B cell (primary cell): ENCODE results near the gene RTTN. TPM values are rescaled to one million over a fixed set of nuclear protein-coding genes. Genes with fewer than 3 reads are reported as not detected.
"Not testable (repeated sequence)": the region's sequence is repeated elsewhere in the genome, so short reads cannot be mapped to it uniquely, and the experiment has no call there.

Experiments used
- ATAC-seq: fragments of 200-7000 bp; cut with Tn5 transposase; one replicate; pipeline ENCODE4 v1.10.0; 2021; ENCODE audit warnings: low read depth, mild to moderate bottlenecking, moderate number of reproducible peaks, moderate library complexity
- CTCF ChIA-PET: fragments of 350-600 bp; sonication (Branson Sonifier 250); formaldehyde crosslinking; loops from one replicate; lab custom pipeline; 2021; ENCODE audit warnings: antibody characterized with exemption, inconsistent platforms; lab: Charles Lee
- POLR2A ChIA-PET: fragments of 350-600 bp; sonication (Branson Sonifier 250); formaldehyde crosslinking; loops from one replicate; lab custom pipeline; 2021; ENCODE audit warnings: antibody characterized with exemption; lab: Charles Lee
- DNase-seq: peaks from one replicate; pipeline ENCODE4 v3.0.0; 2013
- H2AFZ ChIP-seq: 2 replicates; pipeline ENCODE4 v1.6.1; 2012; ENCODE audit warnings: mild to moderate bottlenecking, low read depth, low read length; ENCODE audit not compliant: insufficient read depth, poor library complexity, severe bottlenecking
- H3K27ac ChIP-seq, 2 donors: 1 replicate in 1 of 2; 2 replicates in 1 of 2; pipeline ENCODE4 v1.5.1; 2012 to 2013; ENCODE audit warnings: low read length in 2 of 2, mild to moderate bottlenecking in 2 of 2, moderate library complexity in 1 of 2
- H3K27me3 ChIP-seq, 4 experiments: fragments of 200-600 bp in 1 of 4; sonication (generic) in 1 of 4; replicated peaks in 1 of 4; 1 replicate in 2 of 4; 2 replicates in 2 of 4; pipeline versions ENCODE4 v1.6.1 to v1.7.0; 2013 to 2016; ENCODE audit warnings: low read length in 3 of 4, mild to moderate bottlenecking in 2 of 4, mixed read lengths in 1 of 4, moderate library complexity in 1 of 4; ENCODE audit not compliant: insufficient read depth in 4 of 4, control insufficient read depth in 3 of 4; ENCODE audit errors: control extremely low read depth in 1 of 4
- H3K36me3 ChIP-seq, 2 experiments: replicated peaks in 1 of 2; 1 replicate in 1 of 2; 2 replicates in 1 of 2; pipeline versions ENCODE4 v1.6.1 to v1.7.1; 2013; ENCODE audit warnings: low read length in 1 of 2; ENCODE audit not compliant: insufficient read depth in 2 of 2, control insufficient read depth in 1 of 2; ENCODE audit errors: control extremely low read depth in 1 of 2, extremely low read depth in 1 of 2
- H3K4me1 ChIP-seq, 2 donors: fragments of 200-600 bp in 1 of 2; sonication (generic) in 1 of 2; 1 replicate in 1 of 2; 2 replicates in 1 of 2; pipeline versions ENCODE4 v1.5.1 to v1.6.1; 2013 to 2017; ENCODE audit warnings: low read length in 2 of 2; ENCODE audit not compliant: control insufficient read depth in 2 of 2, insufficient read depth in 2 of 2
- H3K4me2 ChIP-seq: replicated peaks from 2 replicates; pipeline ENCODE3; 2012; ENCODE audit warnings: mild to moderate bottlenecking, low read depth, low read length; ENCODE audit not compliant: poor library complexity, severe bottlenecking
- H3K4me3 ChIP-seq, 5 experiments: fragments of 200-600 bp in 1 of 5; sonication (generic) in 1 of 5; 1 replicate in 3 of 5; 2 replicates in 2 of 5; pipeline versions ENCODE4 v1.5.1 to v1.7.0; 2011 to 2016; ENCODE audit warnings: low read length in 4 of 5, mild to moderate bottlenecking in 4 of 5, low read depth in 2 of 5, control low read depth in 1 of 5, moderate library complexity in 1 of 5; ENCODE audit not compliant: insufficient read depth in 1 of 5; ENCODE audit errors: control extremely low read depth in 1 of 5, extremely low read depth in 1 of 5
- H3K79me2 ChIP-seq: fragments of 200-600 bp; sonication (generic); one replicate; pipeline ENCODE4 v1.6.0; 2016; ENCODE audit warnings: low read length; ENCODE audit not compliant: control insufficient read depth, insufficient read depth
- H3K9ac ChIP-seq: fragments of 200-600 bp; sonication (generic); 2 replicates; pipeline ENCODE4 v1.6.1; 2017; ENCODE audit warnings: mild to moderate bottlenecking, low read length, moderate library complexity
- H3K9me3 ChIP-seq, 3 donors: one replicate each; pipeline versions ENCODE4 v1.6.1 to v1.7.1; 2013; ENCODE audit warnings: low read length in 2 of 3; ENCODE audit not compliant: control insufficient read depth in 2 of 3, insufficient read depth in 1 of 3; ENCODE audit errors: control extremely low read depth in 1 of 3
- H4K20me1 ChIP-seq: 2 replicates; pipeline ENCODE4 v1.6.0; 2012; ENCODE audit warnings: mild to moderate bottlenecking, low read length; ENCODE audit not compliant: insufficient read depth, control insufficient read depth, poor library complexity, severe bottlenecking
- H3K27ac Mint-ChIP-seq: one replicate; pipeline ENCODE4 v1.8.0; 2021; ENCODE audit warnings: mixed read lengths
- H3K27me3 Mint-ChIP-seq: one replicate; pipeline ENCODE4 v1.8.0; 2021; ENCODE audit warnings: mixed read lengths
- H3K4me1 Mint-ChIP-seq: one replicate; pipeline ENCODE4 v1.8.0; 2021; ENCODE audit warnings: mixed read lengths
- H3K4me3 Mint-ChIP-seq: one replicate; pipeline ENCODE4 v1.8.0; 2021; ENCODE audit warnings: mixed read lengths
- H3K9me3 Mint-ChIP-seq: one replicate; pipeline ENCODE4 v1.8.0; 2022; ENCODE audit warnings: mixed read lengths; ENCODE audit not compliant: insufficient read depth
- EZH2 ChIP-seq: IDR thresholded peaks from 2 replicates; pipeline ENCODE4 v1.6.1; 2012; ENCODE audit warnings: borderline replicate concordance, low read depth, mild to moderate bottlenecking, moderate library complexity, low read length; ENCODE audit not compliant: insufficient read depth, poor library complexity, severe bottlenecking
- WGBS: methylation state at CpG from one replicate; pipeline ENCODE4 v1.1.5; 2013; ENCODE audit warnings: missing lambda C conversion rate; ENCODE audit not compliant: insufficient coverage; 5-methylcytosine and 5-hydroxymethylcytosine counted together
- intact Hi-C: fragments of 100-400 bp; cut with micrococcal nuclease; formaldehyde crosslinking; loops from one replicate; pipeline ENCODE4 v1.10.0; 2022
- polyA plus RNA-seq: library from polyadenylated mRNA; depleted of rRNA; stranded (reverse); fragments of >200 nt; gene quantifications from 2 replicates; pipeline ENCODE4 v1.2.3, GENCODE V29; 2012
- total RNA-seq, 2 donors: library from RNA; stranded (reverse); fragments of 120-200 nt in 1 of 2; gene quantifications; 1 replicate in 1 of 2; 2 replicates in 1 of 2; pipeline versions ENCODE4 v1.2.3 to v1.2.4, GENCODE V29; 2013 to 2022
- TF ChIP-seq, protein P1 (sequence below): fragments of 200-600 bp; IDR thresholded peaks from one replicate; pipeline ENCODE4 v1.8.0; 2022; ENCODE audit warnings: antibody characterized with exemption, mild to moderate bottlenecking

RTTN gene
- total and polyA plus RNA-seq, 2 donors (not counting 1 experiment from before 2014, with no cell fraction given) = 10.0 to 41.2 TPM

DNA sequence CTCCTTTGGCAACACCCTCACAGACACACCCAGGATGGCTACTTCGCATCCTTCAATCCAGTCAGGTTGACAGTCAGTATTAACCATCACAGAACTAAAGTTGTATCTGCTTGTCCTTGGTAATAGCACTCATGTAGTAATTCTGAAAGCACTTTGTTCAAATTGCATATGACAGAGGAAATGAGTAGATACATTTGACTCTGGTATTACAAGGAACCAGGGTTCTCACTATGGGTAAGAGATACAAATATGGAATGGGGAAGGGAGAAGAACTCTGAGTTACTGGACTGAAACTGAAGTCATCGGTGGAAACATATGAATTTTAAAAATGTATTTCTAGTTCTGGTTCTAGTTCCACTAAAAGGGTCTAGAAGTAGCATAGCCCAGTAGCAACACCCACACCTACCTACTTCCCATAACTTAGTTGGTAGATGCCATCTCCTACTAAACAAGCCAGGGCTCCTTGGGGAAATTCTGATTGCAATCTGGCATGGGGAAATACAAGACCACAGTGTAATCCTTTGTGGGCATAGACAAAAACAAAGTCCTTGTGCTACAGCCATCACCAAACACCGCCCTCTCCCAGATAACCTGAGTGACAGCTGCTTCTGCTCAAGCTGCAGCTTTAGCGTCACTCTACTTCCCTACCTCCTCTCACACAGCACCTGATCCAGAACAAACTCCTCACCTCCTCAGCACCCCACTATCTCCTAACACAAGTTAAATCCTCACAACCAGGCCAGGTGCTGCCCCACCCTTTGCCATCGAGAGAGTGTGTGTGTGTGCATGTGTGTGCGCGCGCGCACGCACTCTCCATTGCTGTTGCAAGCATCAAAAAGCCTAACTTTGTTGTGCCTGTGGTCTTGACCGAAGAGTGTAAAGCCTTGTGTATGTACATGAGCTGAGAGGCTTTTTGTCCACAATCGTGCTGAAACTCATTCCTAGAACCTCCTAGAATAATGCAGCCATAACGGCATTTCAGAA, 226.5 kb downstream of the RTTN start:
- 94% methylated on average over 8 of the region's 13 CpGs for WGBS
- Histone ChIP-seq H3K9me3 (peaks cover 0 to 6% (median 3%) of the 10 kb centered on the region in 3 donors), H3K4me2 (no peak overlapping the region), H3K4me3 (no peak overlapping the region), H3K79me2 (no peaks in the 10 kb centered on the region), H3K36me3 (no peaks in the 10 kb centered on the region), H3K27ac (no peak overlapping the region), H3K27me3 (no peaks in the 10 kb centered on the region), H3K9ac (no peak overlapping the region), H2AFZ (no peak overlapping the region), H4K20me1 (no peaks in the 10 kb centered on the region), H3K4me1 (no peaks in the 10 kb centered on the region)
- Mint-ChIP-seq H3K4me1 (peaks cover 3% of the 10 kb centered on the region), H3K4me3 (no peak overlapping the region), H3K9me3 (peaks cover 13% of the 10 kb centered on the region), H3K27me3 (no peaks in the 10 kb centered on the region), H3K27ac (no peak overlapping the region)
- ChIA-PET CTCF (no interaction called here), POLR2A (no interaction called here)
- no peak for DNase-seq
- ATAC-seq = no peak
- TF ChIP-seq, protein P1, sequence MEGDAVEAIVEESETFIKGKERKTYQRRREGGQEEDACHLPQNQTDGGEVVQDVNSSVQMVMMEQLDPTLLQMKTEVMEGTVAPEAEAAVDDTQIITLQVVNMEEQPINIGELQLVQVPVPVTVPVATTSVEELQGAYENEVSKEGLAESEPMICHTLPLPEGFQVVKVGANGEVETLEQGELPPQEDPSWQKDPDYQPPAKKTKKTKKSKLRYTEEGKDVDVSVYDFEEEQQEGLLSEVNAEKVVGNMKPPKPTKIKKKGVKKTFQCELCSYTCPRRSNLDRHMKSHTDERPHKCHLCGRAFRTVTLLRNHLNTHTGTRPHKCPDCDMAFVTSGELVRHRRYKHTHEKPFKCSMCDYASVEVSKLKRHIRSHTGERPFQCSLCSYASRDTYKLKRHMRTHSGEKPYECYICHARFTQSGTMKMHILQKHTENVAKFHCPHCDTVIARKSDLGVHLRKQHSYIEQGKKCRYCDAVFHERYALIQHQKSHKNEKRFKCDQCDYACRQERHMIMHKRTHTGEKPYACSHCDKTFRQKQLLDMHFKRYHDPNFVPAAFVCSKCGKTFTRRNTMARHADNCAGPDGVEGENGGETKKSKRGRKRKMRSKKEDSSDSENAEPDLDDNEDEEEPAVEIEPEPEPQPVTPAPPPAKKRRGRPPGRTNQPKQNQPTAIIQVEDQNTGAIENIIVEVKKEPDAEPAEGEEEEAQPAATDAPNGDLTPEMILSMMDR = no peak
- TF ChIP-seq EZH2 = no peak
- intact Hi-C loops = no loop called here

DNA sequence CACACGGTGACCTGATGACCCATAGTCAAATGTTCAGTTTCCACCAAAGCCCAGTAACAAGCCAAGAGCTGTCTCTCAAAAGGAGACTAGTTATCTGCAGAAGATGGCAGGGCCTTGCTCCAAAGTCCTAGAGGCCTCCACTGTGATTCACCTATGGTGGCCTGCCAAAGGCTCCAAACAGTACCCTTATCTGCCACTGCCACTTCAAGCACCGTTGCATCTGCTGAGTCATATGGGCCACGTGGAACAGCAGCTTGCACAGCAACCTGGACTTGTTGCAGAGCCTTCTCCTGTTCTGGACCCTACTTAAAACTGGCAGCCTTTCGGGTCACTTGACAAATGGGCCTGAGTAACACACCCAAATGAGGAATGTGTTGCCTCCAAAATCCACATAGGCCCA, 230.2 kb downstream of the RTTN start:
- H3K27me3 ChIP-seq, H3K4me2 ChIP-seq, H3K9me3 ChIP-seq, DNase-seq, H3K36me3 ChIP-seq, H3K4me3 Mint-ChIP-seq, POLR2A ChIA-PET, H3K27ac ChIP-seq, ATAC-seq, CTCF ChIA-PET, H2AFZ ChIP-seq, H3K27ac Mint-ChIP-seq, H3K79me2 ChIP-seq, intact Hi-C loops, H3K9ac ChIP-seq, H3K27me3 Mint-ChIP-seq, H3K4me1 Mint-ChIP-seq, H3K4me1 ChIP-seq, H3K4me3 ChIP-seq, H4K20me1 ChIP-seq: not testable (repeated sequence)
- peaks cover 19% of the 10 kb centered on the region for H3K9me3 Mint-ChIP-seq
- 92% methylated on average over 4 of the region's 4 CpGs for WGBS
